Suprapubic skin (tissue), 4 donors: Measurements from ENCODE around the gene LHFPL6. TPM values are rescaled to one million over a fixed set of nuclear protein-coding genes. Genes with fewer than 3 reads are reported as not detected.

ENCODE experiments used
- DNase-seq, 2 donors: peaks; one replicate each; pipeline ENCODE4 v3.0.0-alpha.2; 2019; ENCODE audit warnings: low spot score in 2 of 2
- H3K27ac ChIP-seq: fragments of 200-600 bp; sonication (generic); one replicate; pipeline ENCODE4 v1.5.1; 2019
- H3K27me3 ChIP-seq: fragments of 200-600 bp; sonication (generic); one replicate; pipeline ENCODE4 v1.5.1; 2019
- H3K36me3 ChIP-seq: fragments of 200-600 bp; sonication (generic); one replicate; pipeline ENCODE4 v1.5.1; 2019
- H3K4me1 ChIP-seq: fragments of 200-600 bp; sonication (generic); one replicate; pipeline ENCODE4 v1.5.1; 2019
- H3K4me3 ChIP-seq: fragments of 200-600 bp; sonication (generic); one replicate; pipeline ENCODE4 v1.5.1; 2019; ENCODE audit warnings: mild to moderate bottlenecking
- H3K9me3 ChIP-seq: fragments of 200-600 bp; sonication (generic); one replicate; pipeline ENCODE4 v1.5.1; 2019
- CTCF ChIP-seq, 2 donors: fragments of 200-600 bp in 1 of 2; fragments of 450-650 bp in 1 of 2; sonication (generic) in 1 of 2; IDR thresholded peaks; one replicate each; pipeline ENCODE4 v1.5.1; 2016 to 2019; ENCODE audit warnings: antibody characterized with exemption in 2 of 2, mild to moderate bottlenecking in 1 of 2, moderate library complexity in 1 of 2
- EP300 ChIP-seq: sonication (generic); formaldehyde crosslinking; IDR thresholded peaks from one replicate; pipeline ENCODE4 v1.6.1; 2017; ENCODE audit warnings: antibody characterized with exemption
- POLR2A ChIP-seq, 2 donors: fragments of 450-650 bp; IDR thresholded peaks; one replicate each; pipeline ENCODE4 v1.6.1; 2017; ENCODE audit warnings: antibody characterized with exemption in 2 of 2, mild to moderate bottlenecking in 2 of 2, moderate library complexity in 2 of 2
- POLR2AphosphoS5 ChIP-seq, 3 donors: sonication (generic); formaldehyde crosslinking; IDR thresholded peaks; one replicate each; pipeline ENCODE4 v1.6.1; 2017; ENCODE audit warnings: antibody characterized with exemption in 3 of 3
- WGBS: methylation state at CpG from one replicate; pipeline ENCODE4 v1.1.5; 2018; 5-methylcytosine and 5-hydroxymethylcytosine counted together
- total RNA-seq, 4 donors: library from RNA; depleted of rRNA; stranded (reverse); fragments of >200 nt; gene quantifications; one replicate each; pipeline ENCODE4 v1.1.0, GENCODE V29; 2016

LHFPL6 gene
- total RNA-seq, 4 donors from 2014 or later = 10.6 to 21.0 (median 15.6) TPM

GRCh38 chr13:39536274-39536673, 66.7 kb downstream of the LHFPL6 start:
- H3K36me3 ChIP-seq = no peaks in the 10 kb centered on the region
- H3K27ac ChIP-seq = no peak overlapping the region
- H3K9me3 ChIP-seq = no peaks in the 10 kb centered on the region
- DNase-seq = no peak
- H3K4me3 ChIP-seq = no peak overlapping the region
- H3K27me3 ChIP-seq = no peaks in the 10 kb centered on the region
- TF ChIP-seq POLR2AphosphoS5 (IDR thresholded peaks at IDR 0.05) (no peak), POLR2A (IDR thresholded peaks at IDR 0.05) (no peak), EP300 (no peak)
- 91% methylated on average over 6 of the region's 6 CpGs for WGBS
- H3K4me1 ChIP-seq = peaks cover 11% of the 10 kb centered on the region

- no peaks in the 10 kb centered on the region for H3K36me3 ChIP-seq
- TF ChIP-seq POLR2AphosphoS5 (IDR thresholded peaks at IDR 0.05) (no peak), EP300 (no peak)
- H3K9me3 ChIP-seq = no peaks in the 10 kb centered on the region
- H3K4me1 ChIP-seq = peaks cover 15% of the 10 kb centered on the region
- H3K27ac ChIP-seq = no peak overlapping the region
- no peaks in the 10 kb centered on the region for H3K27me3 ChIP-seq
- H3K4me3 ChIP-seq = no peak overlapping the region
- WGBS = 39% methylated on average over 3 of the region's 3 CpGs
- no peak for DNase-seq
Observed at GRCh38 chr13:39533651-39534150, 69.3 kb downstream of the LHFPL6 start.

- Histone ChIP-seq H3K27ac (no peak overlapping the region), H3K27me3 (no peaks in the 10 kb centered on the region), H3K9me3 (no peaks in the 10 kb centered on the region), H3K4me1 (peaks cover 18% of the 10 kb centered on the region), H3K4me3 (no peak overlapping the region), H3K36me3 (no peaks in the 10 kb centered on the region)
- no peak for TF ChIP-seq CTCF (IDR thresholded peaks at IDR 0.05)
- DNase-seq = no peak
- WGBS = 70% methylated on average over 6 of the region's 6 CpGs
Observed at GRCh38 chr13:39531646-39532045, 71.3 kb downstream of the LHFPL6 start.

- Histone ChIP-seq H3K9me3 (no peaks in the 10 kb centered on the region), H3K4me1 (peaks cover 18% of the 10 kb centered on the region), H3K27me3 (no peaks in the 10 kb centered on the region), H3K4me3 (no peak overlapping the region), H3K36me3 (no peaks in the 10 kb centered on the region), H3K27ac (no peak overlapping the region)
- no peak for TF ChIP-seq POLR2A (IDR thresholded peaks at IDR 0.05)
- TF ChIP-seq EP300 = no peak
- TF ChIP-seq CTCF (IDR thresholded peaks at IDR 0.05) = no peak
- no peak for TF ChIP-seq POLR2AphosphoS5 (IDR thresholded peaks at IDR 0.05)
- WGBS = 22% methylated on average over 3 of the region's 3 CpGs
- DNase-seq = no peak
Observed at GRCh38 chr13:39530916-39531315, 72.1 kb downstream of the LHFPL6 start.

GRCh38 chr13:39528661-39528980, 74.4 kb downstream of the LHFPL6 start:
- DNase-seq = no peak
- TF ChIP-seq CTCF (IDR thresholded peaks at IDR 0.05) = no peak
- TF ChIP-seq POLR2A (IDR thresholded peaks at IDR 0.05) = no peak
- TF ChIP-seq EP300 = no peak
- TF ChIP-seq POLR2AphosphoS5 (IDR thresholded peaks at IDR 0.05) = no peak
- Histone ChIP-seq H3K4me3 (no peak overlapping the region), H3K27me3 (no peaks in the 10 kb centered on the region), H3K9me3 (no peaks in the 10 kb centered on the region), H3K27ac (no peak overlapping the region), H3K36me3 (no peaks in the 10 kb centered on the region), H3K4me1 (peaks cover 14% of the 10 kb centered on the region)
- 55% methylated on average over 3 of the region's 3 CpGs for WGBS

- no peak for TF ChIP-seq POLR2AphosphoS5 (IDR thresholded peaks at IDR 0.05)
- no peak for TF ChIP-seq CTCF (IDR thresholded peaks at IDR 0.05)
- TF ChIP-seq POLR2A (IDR thresholded peaks at IDR 0.05) = no peak
- no peak for TF ChIP-seq EP300
- WGBS = 56% methylated on average over 5 of the region's 5 CpGs
- H3K36me3 ChIP-seq = no peaks in the 10 kb centered on the region
- H3K27ac ChIP-seq = no peak overlapping the region
- DNase-seq = no peak
- peaks cover 14% of the 10 kb centered on the region for H3K4me1 ChIP-seq
- H3K27me3 ChIP-seq = no peaks in the 10 kb centered on the region
- no peak overlapping the region for H3K4me3 ChIP-seq
- H3K9me3 ChIP-seq = no peaks in the 10 kb centered on the region
Observed at GRCh38 chr13:39527961-39528660, 74.9 kb downstream of the LHFPL6 start.
